Measurements from ENCODE around the gene RAPGEF3.

Gene RAPGEF3

DNA sequence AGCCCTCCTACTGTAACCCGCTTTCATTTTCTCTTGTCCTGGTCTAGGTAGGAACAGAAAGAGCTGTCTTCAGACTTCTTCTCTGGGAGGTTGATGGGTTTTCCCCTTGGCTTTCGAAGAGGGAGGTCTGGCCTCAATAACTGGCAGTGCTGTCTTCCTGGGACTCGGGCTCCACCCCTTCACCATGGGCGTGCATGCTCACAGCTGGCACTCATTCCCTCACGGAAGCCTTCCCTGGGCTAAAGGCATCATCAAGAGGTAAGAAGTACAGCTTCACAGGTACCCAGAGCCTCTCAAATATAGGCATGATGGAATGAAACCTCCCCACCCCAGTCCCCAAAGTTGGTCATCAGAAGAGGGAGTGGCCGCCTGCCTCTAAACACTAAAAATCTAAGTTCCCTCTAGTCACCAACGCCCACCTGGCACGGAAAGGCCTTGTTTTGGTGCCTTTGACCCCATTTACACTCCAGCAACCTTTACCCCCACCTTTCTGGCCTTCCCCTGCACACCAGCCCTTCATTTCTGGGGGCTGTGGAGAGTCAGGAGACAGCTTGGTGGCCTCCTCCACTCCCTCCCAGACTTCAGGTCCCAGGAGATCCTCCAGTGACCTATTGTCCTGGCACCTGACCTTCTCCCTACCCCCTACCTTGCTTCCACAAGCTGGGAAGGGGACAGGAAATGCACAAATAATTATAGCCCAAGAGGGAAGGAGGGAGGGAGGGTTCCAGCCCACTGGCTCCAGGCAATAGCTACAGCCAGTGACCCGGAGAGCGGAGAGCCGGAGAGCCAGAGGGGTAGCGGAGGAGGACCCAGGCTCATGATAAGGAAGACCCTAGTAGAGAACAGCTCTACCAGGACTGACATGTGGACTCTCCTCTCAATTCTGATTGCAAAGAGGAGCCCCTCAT is 2.8 kb downstream of the RAPGEF3 start:
- Histone ChIP-seq H3K9me3 (ENCODE audit: severe bottlenecking) (no peaks in the 10 kb centered on the region), H3K27me3 (ENCODE audit: insufficient read depth, low read depth, severe bottlenecking) (no peaks in the 10 kb centered on the region), H3K4me3 (ENCODE audit: low read depth, low read length) (no peak overlapping the region), H3K36me3 (no peaks in the 10 kb centered on the region), H3K27ac (no peak overlapping the region)
- DNase-seq = no peak
- TF ChIP-seq, protein P1, sequence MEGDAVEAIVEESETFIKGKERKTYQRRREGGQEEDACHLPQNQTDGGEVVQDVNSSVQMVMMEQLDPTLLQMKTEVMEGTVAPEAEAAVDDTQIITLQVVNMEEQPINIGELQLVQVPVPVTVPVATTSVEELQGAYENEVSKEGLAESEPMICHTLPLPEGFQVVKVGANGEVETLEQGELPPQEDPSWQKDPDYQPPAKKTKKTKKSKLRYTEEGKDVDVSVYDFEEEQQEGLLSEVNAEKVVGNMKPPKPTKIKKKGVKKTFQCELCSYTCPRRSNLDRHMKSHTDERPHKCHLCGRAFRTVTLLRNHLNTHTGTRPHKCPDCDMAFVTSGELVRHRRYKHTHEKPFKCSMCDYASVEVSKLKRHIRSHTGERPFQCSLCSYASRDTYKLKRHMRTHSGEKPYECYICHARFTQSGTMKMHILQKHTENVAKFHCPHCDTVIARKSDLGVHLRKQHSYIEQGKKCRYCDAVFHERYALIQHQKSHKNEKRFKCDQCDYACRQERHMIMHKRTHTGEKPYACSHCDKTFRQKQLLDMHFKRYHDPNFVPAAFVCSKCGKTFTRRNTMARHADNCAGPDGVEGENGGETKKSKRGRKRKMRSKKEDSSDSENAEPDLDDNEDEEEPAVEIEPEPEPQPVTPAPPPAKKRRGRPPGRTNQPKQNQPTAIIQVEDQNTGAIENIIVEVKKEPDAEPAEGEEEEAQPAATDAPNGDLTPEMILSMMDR (IDR thresholded peaks at IDR 0.05; ENCODE audit: low read depth, low read length) = no peak

DNA sequence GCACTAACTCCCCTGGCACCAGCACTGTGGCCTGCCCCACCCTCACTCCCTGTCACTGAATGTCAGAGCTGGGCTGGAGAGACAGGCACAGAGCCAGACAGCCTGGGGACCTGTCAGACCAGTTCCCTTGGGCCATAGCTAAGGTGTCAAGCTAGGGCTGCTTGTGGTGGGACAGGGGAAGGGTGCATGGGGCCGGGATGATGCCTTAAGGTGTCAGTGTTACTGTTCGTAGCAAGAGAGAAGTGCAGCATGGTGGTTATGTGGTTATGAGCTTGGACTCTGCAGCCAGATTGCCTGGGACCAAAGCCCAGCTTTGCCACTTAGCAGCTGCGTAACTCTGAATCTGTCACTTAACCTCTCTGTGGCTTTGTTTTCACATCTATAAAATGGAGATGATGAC is 3.8 kb downstream of the RAPGEF3 start:
- Histone ChIP-seq H3K27me3 (ENCODE audit: insufficient read depth, low read depth, severe bottlenecking) (no peaks in the 10 kb centered on the region), H3K27ac (no peak overlapping the region), H3K9me3 (ENCODE audit: severe bottlenecking) (no peaks in the 10 kb centered on the region), H3K36me3 (no peaks in the 10 kb centered on the region), H3K4me3 (ENCODE audit: low read depth, low read length) (no peak overlapping the region)
- no peak for DNase-seq
- TF ChIP-seq, protein P1 (IDR thresholded peaks at IDR 0.05; ENCODE audit: low read depth, low read length) = no peak

DNA sequence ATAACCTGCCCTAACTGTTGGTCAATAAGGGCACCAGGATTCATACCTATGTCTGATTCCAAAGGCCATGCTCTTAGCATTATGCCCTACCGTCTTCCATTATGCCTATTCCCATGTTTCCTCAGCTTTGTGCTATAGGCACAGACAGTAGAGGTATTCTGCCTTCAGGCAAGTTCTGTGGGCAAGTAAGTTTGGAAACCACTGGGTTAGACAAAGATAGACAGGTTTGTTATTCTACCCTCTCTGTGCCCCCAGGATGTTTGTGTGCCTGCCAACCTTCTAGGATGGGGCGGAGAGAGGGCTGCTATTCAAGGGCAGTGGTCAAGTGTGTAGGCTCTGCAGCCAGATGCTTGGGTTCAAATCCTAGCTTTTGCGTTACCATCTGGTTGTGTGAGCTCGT is 4.6 kb downstream of the RAPGEF3 start:
- TF ChIP-seq, protein P1 (IDR thresholded peaks at IDR 0.05; ENCODE audit: low read depth, low read length) = no peak
- H3K27ac ChIP-seq = no peak overlapping the region
- H3K36me3 ChIP-seq = no peaks in the 10 kb centered on the region
- H3K4me3 ChIP-seq (ENCODE audit: low read depth, low read length) = no peak overlapping the region
- no peak for DNase-seq
- H3K9me3 ChIP-seq (ENCODE audit: severe bottlenecking) = no peaks in the 10 kb centered on the region
- H3K27me3 ChIP-seq (ENCODE audit: insufficient read depth, low read depth, severe bottlenecking) = no peaks in the 10 kb centered on the region

DNA sequence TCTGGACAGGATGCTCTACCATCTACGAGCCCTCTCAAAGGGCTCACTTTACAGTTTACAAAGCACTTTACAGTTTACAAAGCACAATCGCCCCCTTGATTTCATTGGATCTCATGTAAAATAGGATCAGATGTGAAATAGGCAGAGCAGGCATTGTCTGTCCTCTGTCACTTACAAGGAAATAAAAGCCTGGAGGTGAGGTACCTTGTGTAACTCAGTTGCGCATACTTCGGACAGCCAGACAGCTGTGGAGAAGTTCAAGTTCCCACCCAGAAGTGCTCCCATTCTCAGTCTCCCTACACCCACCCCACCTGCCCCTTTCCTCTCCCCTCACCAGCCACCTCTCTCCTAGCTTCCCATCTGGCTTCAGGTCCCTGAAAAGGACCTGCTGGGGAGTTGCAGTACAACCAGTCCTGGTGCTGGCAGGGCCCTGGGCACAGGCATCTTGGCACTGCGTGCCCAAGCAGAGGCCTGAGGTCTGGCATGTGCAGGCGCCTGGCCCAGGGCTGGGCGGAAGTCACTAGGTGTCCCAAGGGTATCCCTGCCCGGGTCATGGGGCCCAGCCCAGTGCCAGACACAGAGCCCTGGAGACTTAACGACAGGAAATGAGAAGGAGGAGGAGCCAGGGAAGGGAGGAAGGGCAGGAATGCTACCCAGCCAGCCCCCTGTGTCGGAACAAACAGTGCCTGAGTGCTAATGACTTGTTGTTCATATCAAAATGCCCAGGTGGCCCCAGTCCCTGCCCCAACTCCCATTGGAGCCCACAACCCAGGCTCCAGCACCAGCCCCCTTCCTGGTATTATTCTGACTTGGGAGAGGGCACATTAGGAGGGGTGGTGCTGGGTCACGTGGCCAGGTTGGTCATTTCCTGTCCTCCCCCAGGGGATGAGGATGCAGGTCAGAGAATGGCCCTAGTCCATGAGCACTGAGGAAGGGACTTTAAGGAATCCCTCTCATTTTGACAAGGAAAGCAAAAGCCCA is 5.4 kb downstream of the RAPGEF3 start:
- no peaks in the 10 kb centered on the region for H3K9me3 ChIP-seq (ENCODE audit: severe bottlenecking)
- no peak overlapping the region for H3K27ac ChIP-seq
- H3K36me3 ChIP-seq = no peaks in the 10 kb centered on the region
- no peak for DNase-seq
- TF ChIP-seq, protein P1 (IDR thresholded peaks at IDR 0.05; ENCODE audit: low read depth, low read length) = no peak
- no peak overlapping the region for H3K4me3 ChIP-seq (ENCODE audit: low read depth, low read length)
- H3K27me3 ChIP-seq (ENCODE audit: insufficient read depth, low read depth, severe bottlenecking) = no peaks in the 10 kb centered on the region

DNA sequence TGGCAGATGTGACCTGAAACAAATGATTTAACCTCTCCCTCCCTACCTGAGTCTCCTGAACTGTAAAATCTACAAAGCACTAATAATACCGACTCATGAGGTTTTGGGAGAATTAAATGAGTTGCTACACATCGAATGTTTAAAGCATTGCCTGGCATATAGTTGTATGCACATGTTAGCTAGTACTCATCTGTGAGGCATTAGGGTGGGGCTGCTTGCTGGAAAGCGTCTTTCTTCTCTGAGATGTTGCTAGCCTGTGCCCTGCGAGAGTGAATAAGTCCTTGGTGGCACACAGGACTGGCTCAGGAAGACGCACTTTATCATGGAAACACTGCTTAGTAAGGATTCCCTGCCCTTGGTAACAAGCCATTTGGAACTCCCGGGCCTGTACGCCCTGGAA is 6.1 kb downstream of the RAPGEF3 start:
- no peak for DNase-seq
- TF ChIP-seq, protein P1 (IDR thresholded peaks at IDR 0.05; ENCODE audit: low read depth, low read length) = no peak
- H3K4me3 ChIP-seq (ENCODE audit: low read depth, low read length) = no peak overlapping the region
- no peaks in the 10 kb centered on the region for H3K9me3 ChIP-seq (ENCODE audit: severe bottlenecking)
- no peak overlapping the region for H3K27ac ChIP-seq
- no peaks in the 10 kb centered on the region for H3K36me3 ChIP-seq
- H3K27me3 ChIP-seq (ENCODE audit: insufficient read depth, low read depth, severe bottlenecking) = no peaks in the 10 kb centered on the region
